Right ventricle myocardium inferior (tissue), 1 donor: ENCODE results near the gene COLGALT1. TPM values are rescaled to one million over a fixed set of nuclear protein-coding genes. Genes with fewer than 3 reads are reported as not detected.

Experiments used
- ATAC-seq: fragments of 200-7000 bp; cut with Tn5 transposase; one replicate; pipeline ENCODE4 v1.9.1; 2020; ENCODE audit warnings: mild to moderate bottlenecking, moderate library complexity
- DNase-seq: peaks from one replicate; pipeline ENCODE4 v3.0.0; 2021; ENCODE audit errors: missing footprints
- intact Hi-C: fragments of 100-400 bp; cut with DNase I; formaldehyde crosslinking; loops from one replicate; pipeline ENCODE4 v1.11.0; 2022
- total RNA-seq: library from RNA; stranded (reverse); fragmentation: NEBNext Ultra II Directional; extraction: Animal tissue kit (Norgen Biotek cat#: 25700); gene quantifications from one replicate; pipeline ENCODE4 v1.2.1, GENCODE V29; 2021
- donor health status: DM: no; HTN: yes; CAD: no; lungs with severe emphysema.

The COLGALT1 gene
- total RNA-seq, 1 donor from 2014 or later: 35.5 TPM

DNA sequence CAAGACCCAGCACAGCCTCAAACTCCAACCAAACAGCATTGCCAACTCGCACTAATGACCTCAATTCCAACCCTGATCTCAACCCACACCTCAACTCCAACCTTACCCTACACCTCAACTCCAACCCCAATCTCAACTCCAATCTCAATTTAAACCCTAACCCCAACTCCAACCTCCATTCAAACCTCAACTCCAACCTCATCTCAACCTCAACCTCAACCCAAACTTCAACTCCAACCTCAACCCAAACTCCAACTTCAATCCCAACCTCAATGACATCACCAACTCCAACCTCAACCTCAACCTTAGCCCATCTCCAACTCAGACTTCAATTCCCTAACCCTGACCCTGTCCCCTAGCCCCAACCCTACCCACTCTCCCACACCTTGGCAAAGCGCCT lies 74.3 kb downstream of the COLGALT1 start:
- intact Hi-C loops: no loop called here
- DNase-seq (no peak), ATAC-seq (no peak)

DNA sequence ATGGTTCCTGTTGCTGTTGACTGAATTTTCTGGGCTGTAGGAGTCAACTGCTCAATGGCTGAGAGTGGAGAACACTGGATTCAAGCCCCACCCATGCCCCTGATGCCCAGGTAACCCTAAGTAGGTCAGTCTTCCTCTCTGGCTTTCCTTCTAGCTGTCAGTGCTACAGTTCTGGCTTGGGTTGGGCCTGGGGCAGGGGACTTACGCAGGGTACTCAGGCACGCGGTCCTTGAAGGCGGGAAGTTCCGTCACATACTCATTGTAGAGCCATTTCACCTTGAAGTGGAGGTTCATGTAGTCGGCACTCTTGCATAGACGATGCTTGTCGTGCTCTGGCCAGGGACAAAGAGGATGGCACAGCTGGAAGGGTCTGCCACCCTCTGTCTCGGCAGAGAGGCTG lies 77.1 kb downstream of the COLGALT1 start:
- intact Hi-C loops: no loop called here
- DNase-seq: no peak
- no peak for ATAC-seq

Other genes starting within 250 kb of the COLGALT1 start
- 200 TPM for gene MRPL34, start 249.8 kb upstream of the COLGALT1 start, total RNA-seq
- 28.8 TPM for gene DDA1, start 246.1 kb upstream of the COLGALT1 start, total RNA-seq
- 9.6 TPM for gene ANO8, start 220.8 kb upstream of the COLGALT1 start, total RNA-seq
- gene GTPBP3, start 218.1 kb upstream of the COLGALT1 start, total RNA-seq: 11.5 TPM
- 29.0 TPM for gene PLVAP, start 178.3 kb upstream of the COLGALT1 start, total RNA-seq
- gene CCDC194, start 161.5 kb upstream of the COLGALT1 start, total RNA-seq: not detected
- gene BST2, start 150.0 kb upstream of the COLGALT1 start, total RNA-seq: 54.5 TPM
- gene MVB12A, start 135.6 kb upstream of the COLGALT1 start, total RNA-seq: 19.9 TPM
- gene TMEM221, start 107.0 kb upstream of the COLGALT1 start, total RNA-seq: not detected
- not detected for gene NXNL1, start 94.7 kb upstream of the COLGALT1 start, total RNA-seq
- 66.2 TPM for gene SLC27A1, start 85.1 kb upstream of the COLGALT1 start, total RNA-seq
- 20.8 TPM for gene PGLS, start 44.0 kb upstream of the COLGALT1 start, total RNA-seq
- 0.03 TPM for gene UNC13A, start 132.7 kb downstream of the COLGALT1 start, total RNA-seq
- gene MAP1S, start 163.8 kb downstream of the COLGALT1 start, total RNA-seq: 26.0 TPM
- gene FCHO1, start 195.8 kb downstream of the COLGALT1 start, total RNA-seq: 0.24 TPM
- not detected for gene B3GNT3, start 239.5 kb downstream of the COLGALT1 start, total RNA-seq